GM12892 (cell line): ENCODE measurements around the gene CC2D2B.
"Not testable (repeated sequence)": the region's sequence is repeated elsewhere in the genome, so short reads cannot be mapped to it uniquely, and the experiment has no call there.

Experiments used
- DNase-seq: peaks from one replicate; pipeline ENCODE4 v3.0.0; 2011; ENCODE audit not compliant: insufficient read length
- FAIRE-seq: peaks from 2 replicates; lab custom pipeline; 2011; peaks lifted over from hg19 to GRCh38; lab: Jason Lieb, UNC
- POLR2A ChIP-seq: IDR thresholded peaks from 2 replicates; pipeline ENCODE4 v1.6.1; 2011; ENCODE audit warnings: low read depth, low read length, control low read depth
- POLR2AphosphoS5 ChIP-seq: IDR thresholded peaks from 2 replicates; pipeline ENCODE4 v1.6.1; 2011; ENCODE audit warnings: low read depth, low read length, control low read depth
- TAF1 ChIP-seq: IDR thresholded peaks from 2 replicates; pipeline ENCODE4 v1.6.1; 2011; ENCODE audit warnings: low read depth, mild to moderate bottlenecking, control low read depth, low read length, borderline replicate concordance

Gene CC2D2B

DNA sequence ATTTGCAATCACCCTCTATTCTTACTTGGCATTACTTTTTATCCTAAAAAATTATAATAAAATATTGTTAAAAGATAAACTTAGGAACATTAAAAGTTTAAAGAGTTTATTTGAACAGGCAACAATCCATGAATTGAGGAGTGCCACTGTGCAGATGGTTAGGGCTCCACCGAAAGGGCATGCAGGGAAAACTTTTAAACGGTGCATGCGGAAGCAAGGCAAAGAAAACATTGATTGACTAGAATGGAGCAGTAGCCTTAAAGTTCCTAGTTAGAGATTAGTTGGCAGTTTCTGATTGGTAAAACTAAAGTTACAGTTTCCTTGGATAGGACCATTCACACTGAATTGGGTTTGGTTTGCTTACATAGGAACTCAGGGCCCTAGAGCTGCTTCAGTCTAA is 17.3 kb downstream of the CC2D2B start:
- DNase-seq (no peak), FAIRE-seq (no peak)
- TF ChIP-seq TAF1 (no peak), POLR2AphosphoS5 (no peak), POLR2A (no peak)

DNA sequence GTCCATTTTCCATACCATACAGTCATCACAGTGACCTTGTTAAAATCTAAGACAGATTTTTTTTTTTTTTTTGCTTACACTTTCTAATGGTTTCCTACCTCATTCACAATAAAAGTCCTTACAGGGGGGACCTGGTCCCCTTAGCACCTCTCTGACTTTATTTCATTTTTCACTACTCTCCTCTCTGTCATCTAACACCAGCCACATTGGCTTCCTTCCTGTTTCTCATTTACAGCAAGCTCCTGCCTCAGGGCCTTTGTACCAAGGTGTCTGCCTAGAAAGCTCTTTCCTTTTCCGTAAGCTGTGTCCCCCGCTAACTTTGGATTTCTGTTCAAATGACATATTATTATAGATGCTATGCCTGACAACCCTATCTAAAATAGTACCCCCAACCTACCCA is 27.7 kb downstream of the CC2D2B start:
- DNase-seq (no peak), FAIRE-seq (no peak)
- TF ChIP-seq TAF1 (no peak), POLR2AphosphoS5 (no peak), POLR2A (no peak)

DNA sequence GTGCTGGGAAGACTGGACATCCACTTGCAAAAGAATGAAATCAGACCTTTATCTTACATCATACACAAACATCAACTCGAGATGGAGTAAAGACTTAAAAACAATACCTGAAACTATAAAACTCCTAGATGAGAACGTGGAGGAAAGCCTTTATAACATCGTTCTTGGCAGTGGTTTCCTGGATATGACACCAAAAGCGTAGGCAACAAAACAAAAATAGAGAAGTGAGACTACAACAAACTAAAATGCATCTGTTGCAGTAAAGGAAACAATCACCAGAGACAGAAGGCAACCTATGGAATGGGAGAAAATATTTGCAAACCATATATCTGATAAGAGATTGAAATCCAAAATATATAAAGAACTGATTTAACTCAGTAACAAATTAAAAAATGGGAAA is 33.3 kb downstream of the CC2D2B start:
- FAIRE-seq (no peak), DNase-seq (no peak)
- TF ChIP-seq TAF1 (no peak), POLR2A (no peak), POLR2AphosphoS5 (no peak)

DNA sequence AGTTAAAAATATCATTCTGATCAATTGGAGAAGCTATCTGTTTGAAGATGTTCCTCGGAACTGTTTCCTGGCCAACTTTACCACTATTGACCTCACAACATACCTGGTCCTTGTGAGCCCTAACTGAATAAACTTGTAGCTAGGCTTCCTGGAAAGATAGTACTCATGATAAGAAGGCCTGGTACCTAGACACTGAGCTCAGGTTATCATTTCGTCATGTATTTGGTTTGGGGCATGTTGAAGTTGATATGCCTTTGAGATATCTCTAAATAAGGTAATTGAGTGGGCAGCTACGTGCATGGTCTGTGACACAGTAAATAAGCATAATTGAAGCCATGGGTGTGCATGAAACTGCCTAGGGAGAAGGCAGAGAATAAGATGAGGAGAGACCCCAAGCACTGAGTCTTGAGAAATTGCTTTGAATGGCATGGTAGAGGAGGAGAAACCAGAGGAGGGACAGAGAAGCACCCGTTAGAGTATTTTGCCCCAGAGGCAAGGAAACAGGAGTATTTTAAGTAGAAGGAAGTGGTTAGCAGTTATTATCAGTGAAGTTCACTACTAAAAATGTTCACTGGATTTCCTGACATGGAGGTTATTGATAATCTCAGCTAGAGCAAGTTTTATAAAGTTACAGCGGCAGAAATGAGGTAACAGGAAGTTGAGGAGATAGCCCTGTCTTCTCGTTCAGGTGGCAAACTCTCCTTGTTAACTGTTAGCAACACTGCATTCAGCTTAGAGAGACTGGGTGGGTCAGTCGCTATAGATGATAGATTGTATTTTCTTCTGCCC is 55.6 kb downstream of the CC2D2B start:
- FAIRE-seq (peak; percentile 92), DNase-seq (no peak)
- TF ChIP-seq POLR2AphosphoS5 (no peak), TAF1 (no peak), POLR2A (no peak)

DNA sequence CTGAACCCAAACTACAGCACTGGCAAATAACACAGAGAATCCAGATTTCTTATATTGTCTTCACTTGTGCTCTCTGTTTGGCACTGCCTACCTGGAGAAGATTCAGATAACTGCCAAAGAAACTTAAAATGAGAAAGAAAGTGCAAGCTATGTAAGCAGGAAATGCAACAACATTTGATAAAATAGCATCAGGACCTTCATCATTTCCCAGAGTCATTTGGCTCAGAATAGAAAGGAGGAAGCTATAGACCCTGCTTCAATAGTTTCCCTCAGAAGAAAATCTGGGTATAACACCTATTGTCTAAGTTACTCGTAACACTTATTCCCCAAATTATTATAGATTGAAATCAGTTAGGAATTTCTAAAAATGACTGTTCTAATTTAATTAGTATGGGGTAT is 56.2 kb downstream of the CC2D2B start:
- no peak for TF ChIP-seq POLR2A
- no peak for TF ChIP-seq POLR2AphosphoS5
- no peak for TF ChIP-seq TAF1
- FAIRE-seq (no peak), DNase-seq (no peak)

DNA sequence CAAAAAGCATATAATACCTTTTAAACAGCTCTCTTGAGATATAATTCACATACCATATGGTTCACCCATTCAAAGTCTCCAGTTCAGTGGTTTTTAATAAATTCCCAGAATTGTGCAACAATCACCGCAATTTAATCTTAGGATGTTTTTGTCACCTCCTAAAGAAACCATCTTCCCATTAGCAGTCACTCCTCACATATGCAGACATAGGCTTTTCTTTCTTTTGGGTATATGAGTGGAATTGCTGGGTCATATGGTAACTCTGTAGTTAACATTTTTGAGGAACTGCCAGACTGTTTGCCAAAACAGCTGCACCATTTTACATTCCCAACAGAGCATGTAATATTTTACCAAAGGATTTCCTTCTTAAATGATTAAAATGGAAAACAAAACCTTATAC is 57.0 kb downstream of the CC2D2B start:
- no peak for FAIRE-seq
- DNase-seq: no peak
- no peak for TF ChIP-seq TAF1
- TF ChIP-seq POLR2AphosphoS5: no peak
- no peak for TF ChIP-seq POLR2A

DNA sequence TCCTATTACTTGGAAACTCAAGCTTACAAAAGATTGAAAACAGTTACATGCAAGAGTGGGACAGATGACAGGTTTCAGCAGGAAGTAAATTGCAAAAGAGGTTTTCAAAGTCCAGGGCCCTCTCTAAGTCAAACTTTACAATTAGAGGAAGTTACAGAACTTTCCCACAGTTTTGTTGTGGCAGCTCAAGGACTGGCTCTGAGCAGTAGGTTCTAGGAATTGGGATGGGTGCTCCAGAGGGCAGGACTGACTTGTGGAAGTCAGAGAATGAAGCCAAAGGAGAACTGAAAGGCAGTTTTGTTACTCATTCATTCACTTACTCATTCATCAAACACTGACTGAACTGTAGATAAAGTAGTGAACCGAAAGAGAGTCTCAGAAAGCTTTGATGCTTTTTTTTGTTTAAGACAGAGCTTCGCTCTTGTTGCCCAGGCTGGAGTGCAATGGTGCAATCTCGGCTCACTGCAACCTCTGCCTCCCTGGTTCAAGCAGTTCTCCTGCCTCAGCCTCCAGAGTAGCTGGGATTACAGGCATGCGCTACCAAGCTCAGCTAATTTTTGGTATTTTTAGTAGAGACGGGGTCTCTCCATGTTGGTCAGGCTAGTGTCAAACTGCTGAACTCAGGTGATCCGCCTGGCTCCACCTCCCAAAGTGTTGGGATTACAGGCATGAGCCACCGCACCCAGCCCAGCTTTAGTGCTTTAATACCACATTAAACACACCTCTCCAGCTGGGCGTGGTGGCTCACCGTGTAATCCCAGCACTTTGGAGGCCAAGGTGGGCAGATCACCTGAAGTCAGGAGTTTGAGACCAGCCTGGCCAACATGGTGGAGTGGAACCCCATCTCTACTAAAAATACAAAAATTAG is 68.8 kb downstream of the CC2D2B start:
- DNase-seq (no peak), FAIRE-seq (no peak)
- no peak for TF ChIP-seq TAF1
- no peak for TF ChIP-seq POLR2A
- TF ChIP-seq POLR2AphosphoS5: no peak

DNA sequence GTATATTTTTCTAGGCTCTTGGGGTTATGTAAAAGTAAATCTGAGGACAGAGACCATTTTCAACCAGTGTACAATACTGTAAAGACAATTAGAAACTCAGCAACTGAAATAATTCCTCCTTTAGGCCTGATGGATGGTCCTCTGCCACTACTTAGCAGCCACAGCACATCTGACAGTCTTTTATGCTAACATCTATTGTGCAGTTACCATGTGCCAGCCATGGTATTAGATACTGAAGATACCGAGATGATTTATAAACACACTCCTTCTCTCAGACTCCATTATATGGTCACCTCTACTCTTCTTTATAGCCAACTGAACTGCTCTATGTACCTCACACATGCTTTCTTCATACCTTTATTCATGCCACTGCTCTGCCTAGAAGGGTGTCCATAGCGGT is 74.4 kb downstream of the CC2D2B start:
- no peak for DNase-seq
- TF ChIP-seq TAF1 (no peak), POLR2A (no peak)
- peak; percentile 9 for FAIRE-seq

DNA sequence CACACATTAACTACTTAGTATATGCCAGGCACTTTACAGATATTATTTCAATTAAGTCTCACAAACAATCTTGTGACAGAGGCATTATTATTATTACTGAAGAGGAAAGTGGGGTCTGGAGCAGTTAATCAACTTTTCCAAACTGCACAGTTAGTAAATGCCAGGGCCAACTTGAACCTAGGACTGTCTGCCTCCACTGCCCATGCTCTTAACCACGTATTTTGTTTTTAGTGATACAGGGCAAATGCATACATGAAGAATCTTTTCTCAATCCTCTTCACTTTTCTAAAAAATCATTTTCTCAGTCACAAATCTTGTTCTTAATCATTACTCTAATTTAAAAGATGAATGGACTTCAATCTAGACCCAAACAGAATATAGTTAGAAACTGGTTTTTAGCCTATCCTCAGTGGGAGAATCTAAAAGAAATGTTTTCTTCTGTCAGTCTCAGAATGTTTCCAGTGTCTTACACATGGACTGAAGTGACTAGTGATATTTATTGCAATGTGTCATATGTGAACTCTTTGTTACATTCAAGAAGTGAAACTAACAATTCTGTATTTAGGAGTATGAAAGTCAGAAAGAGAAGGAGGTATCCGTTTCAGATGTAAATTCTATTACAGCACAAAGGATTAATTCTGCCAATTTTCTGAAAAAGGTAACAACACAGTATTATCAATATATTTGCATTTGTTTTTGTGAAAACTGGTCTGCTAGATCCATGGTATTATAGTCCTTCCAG is 80.1 kb downstream of the CC2D2B start:
- DNase-seq (no peak), FAIRE-seq (peak; percentile 89)
- TF ChIP-seq TAF1: no peak
- no peak for TF ChIP-seq POLR2A
- TF ChIP-seq POLR2AphosphoS5: no peak

DNA sequence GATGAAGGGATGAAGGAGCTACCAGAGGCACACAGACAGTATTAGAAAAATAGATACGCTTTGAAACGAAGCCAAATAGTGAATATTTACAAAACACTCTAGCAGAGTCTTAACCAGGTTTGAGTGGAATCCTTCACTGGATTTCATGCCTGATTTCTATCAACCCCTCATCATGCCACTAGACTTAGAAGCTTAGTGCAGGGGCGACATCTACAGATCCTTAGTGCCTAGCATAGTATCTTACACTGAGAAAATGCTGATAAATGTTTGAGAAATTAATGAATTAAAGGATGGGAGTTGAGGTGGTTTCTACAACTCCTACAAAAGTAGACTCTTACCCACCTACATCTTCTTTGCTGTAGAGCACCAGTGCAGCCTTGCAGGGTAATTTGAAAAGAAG is 80.9 kb downstream of the CC2D2B start:
- FAIRE-seq (no peak), DNase-seq (no peak)
- TF ChIP-seq POLR2AphosphoS5: no peak
- no peak for TF ChIP-seq TAF1
- no peak for TF ChIP-seq POLR2A

DNA sequence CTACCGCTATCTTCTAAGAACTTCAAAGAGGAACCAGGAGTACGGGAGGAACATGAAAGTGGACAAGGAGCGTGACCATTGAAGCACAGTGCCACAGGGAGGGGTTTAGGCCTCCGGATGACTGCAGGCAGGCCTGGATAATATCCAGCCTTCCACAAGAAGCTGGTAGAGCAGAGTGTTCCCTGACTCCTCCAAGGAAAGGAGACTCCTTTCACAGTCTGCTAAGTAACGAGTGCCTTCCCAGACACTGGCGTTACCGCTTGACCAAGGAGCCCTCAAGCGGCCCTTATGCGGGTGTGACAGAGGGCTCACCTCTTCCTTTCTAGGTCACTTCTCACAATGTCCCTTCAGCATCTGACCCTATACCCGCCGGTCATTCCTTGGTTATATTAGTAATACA is 86.6 kb downstream of the CC2D2B start:
- not testable (repeated sequence) for FAIRE-seq, DNase-seq
